ENCODE measurements around the gene NDUFB10. TPM values are rescaled to one million over a fixed set of nuclear protein-coding genes. Genes with fewer than 3 reads are reported as not detected.

The NDUFB10 gene
- total RNA-seq, 1 donor from 2014 or later = 138 TPM

GRCh38 chr16:1971796-1972489 is 12.6 kb downstream of the NDUFB10 start, which contains the start of gene TBL3:
Gene TBL3, plus strand, starts transcription at chr16:1972053. Its CDS starts 112 bp downstream, at chr16:1972165.
- DNase-seq (ENCODE audit: low read depth) = peak; percentile 77

- DNase-seq (ENCODE audit: low read depth) = no peak
Observed at GRCh38 chr16:1972490-1972877, 13.1 kb downstream of the NDUFB10 start.

GRCh38 chr16:1973461-1974156 is 14.3 kb downstream of the NDUFB10 start:
- no peak for DNase-seq (ENCODE audit: low read depth)

- no peak for DNase-seq (ENCODE audit: low read depth)
Observed at GRCh38 chr16:1974157-1975070, 15.1 kb downstream of the NDUFB10 start.

GRCh38 chr16:1975432-1976215 is 16.3 kb downstream of the NDUFB10 start:
- no peak for DNase-seq (ENCODE audit: low read depth)

- no peak for DNase-seq (ENCODE audit: low read depth)
Observed at GRCh38 chr16:1976216-1976520, 16.8 kb downstream of the NDUFB10 start.

GRCh38 chr16:1976951-1977874 is 17.9 kb downstream of the NDUFB10 start:
- no peak for DNase-seq (ENCODE audit: low read depth)

- no peak for DNase-seq (ENCODE audit: low read depth)
Observed at GRCh38 chr16:1977875-1978268, 18.5 kb downstream of the NDUFB10 start.

- no peak for DNase-seq (ENCODE audit: low read depth)
Observed at GRCh38 chr16:1978476-1979120, 19.3 kb downstream of the NDUFB10 start.

- DNase-seq (ENCODE audit: low read depth) = no peak
Observed at GRCh38 chr16:1979271-1980029, 20.1 kb downstream of the NDUFB10 start.

GRCh38 chr16:1980030-1980769 is 20.9 kb downstream of the NDUFB10 start:
- no peak for DNase-seq (ENCODE audit: low read depth)

- DNase-seq (ENCODE audit: low read depth) = no peak
Observed at GRCh38 chr16:1980770-1981087, 21.4 kb downstream of the NDUFB10 start.

- no peak for DNase-seq (ENCODE audit: low read depth)
Observed at GRCh38 chr16:1981398-1981836, 22.1 kb downstream of the NDUFB10 start, which contains the start of gene NOXO1. Gene NOXO1, minus strand, starts transcription at chr16:1981469. Its CDS starts 290 bp downstream, at chr16:1981179.

- DNase-seq (ENCODE audit: low read depth) = no peak
Observed at GRCh38 chr16:1982013-1982433, 22.7 kb downstream of the NDUFB10 start.

- DNase-seq (ENCODE audit: low read depth) = no peak
Observed at GRCh38 chr16:1982991-1983543, 23.7 kb downstream of the NDUFB10 start.

- peak; percentile 60 for DNase-seq (ENCODE audit: low read depth)
Observed at GRCh38 chr16:1983544-1984346, 24.4 kb downstream of the NDUFB10 start, which contains the start of gene GFER. Gene GFER, plus strand, starts transcription at chr16:1984193. Its CDS starts 26 bp downstream, at chr16:1984219.

Measured in renal cortical epithelial cell (primary cell).